Naive B cell (primary cell): ENCODE data around the gene ZNF722. TPM values are rescaled to one million over a fixed set of nuclear protein-coding genes. Genes with fewer than 3 reads are reported as not detected.
"Not testable (repeated sequence)": the region's sequence is repeated elsewhere in the genome, so short reads cannot be mapped to it uniquely, and the experiment has no call there.

Source experiments
- ATAC-seq, 2 donors: fragments of 150-1000 bp; cut with Tn5 transposase; 2 replicates each; pipeline ENCODE4 v1.10.0; 2021; ENCODE audit warnings: low read depth in 2 of 2, mild to moderate bottlenecking in 2 of 2, moderate library complexity in 2 of 2
- DNase-seq: peaks from one replicate; pipeline ENCODE4 v3.0.0; 2022
- H3K27ac Mint-ChIP-seq, 6 donors: one replicate each; pipeline ENCODE4 v1.8.0; 2020 to 2022; ENCODE audit warnings: mild to moderate bottlenecking in 6 of 6, mixed read lengths in 6 of 6, moderate library complexity in 5 of 6, inconsistent platforms in 2 of 6
- H3K27me3 Mint-ChIP-seq, 3 donors: one replicate each; pipeline ENCODE4 v1.8.0; 2021 to 2022; ENCODE audit warnings: mixed read lengths in 3 of 3, mild to moderate bottlenecking in 1 of 3
- H3K36me3 Mint-ChIP-seq, 2 donors: one replicate each; pipeline ENCODE4 v1.8.0; 2020 to 2022; ENCODE audit warnings: mixed read lengths in 2 of 2, inconsistent platforms in 1 of 2, mild to moderate bottlenecking in 1 of 2
- H3K4me1 Mint-ChIP-seq, 3 donors: one replicate each; pipeline ENCODE4 v1.8.0; 2020 to 2022; ENCODE audit warnings: mixed read lengths in 3 of 3, inconsistent platforms in 1 of 3, mild to moderate bottlenecking in 1 of 3, moderate library complexity in 1 of 3
- H3K4me3 Mint-ChIP-seq, 8 donors: one replicate each; pipeline ENCODE4 v1.8.0; 2020 to 2022; ENCODE audit warnings: mild to moderate bottlenecking in 8 of 8, mixed read lengths in 8 of 8, moderate library complexity in 8 of 8, inconsistent platforms in 2 of 8
- H3K9me3 Mint-ChIP-seq, 7 donors: one replicate each; pipeline ENCODE4 v1.8.0; 2020 to 2022; ENCODE audit warnings: mixed read lengths in 7 of 7, mild to moderate bottlenecking in 5 of 7, inconsistent platforms in 2 of 7, moderate library complexity in 1 of 7
- polyA plus RNA-seq, 6 donors: library from polyadenylated mRNA; unstranded; fragments of 300-500 nt; fragmentation: Illumina TruSeq; gene quantifications; one replicate each; pipeline ENCODE4 v1.2.3, GENCODE V29; 2021; ENCODE audit warnings: low read depth in 6 of 6

Gene ZNF722
- not detected for polyA plus RNA-seq

GRCh38 chr7:63998549-63998948, at the start of gene ZNF722:
Gene ZNF722 (plus strand): TSS chr7:63998849. CDS start chr7:63998962, 113 bp downstream.
- DNase-seq, result no peak
- Mint-ChIP-seq H3K4me1 (no peaks in the 10 kb centered on the region), H3K27me3 (no peaks in the 10 kb centered on the region), H3K9me3 (peaks cover 3 to 59% (median 39%) of the 10 kb centered on the region in 7 donors), H3K27ac (peak within 1 kb of the TSS in 1 of 6 donors; percentile 24), H3K36me3 (peaks cover 0 to 4% of the 10 kb centered on the region in 2 donors), H3K4me3 (no peak within 1 kb of the TSS)
- no peak for ATAC-seq

- Mint-ChIP-seq H3K36me3 (no peaks in the 10 kb centered on the region), H3K9me3 (peaks cover 6 to 38% (median 17%) of the 10 kb centered on the region in 7 donors), H3K4me1 (no peaks in the 10 kb centered on the region), H3K4me3 (no peak overlapping the region), H3K27me3 (no peaks in the 10 kb centered on the region), H3K27ac (no peak overlapping the region)
- no peak for ATAC-seq
- no peak for DNase-seq
These were observed 45.5 kb upstream of the ZNF722 start for GRCh38 chr7:63953181-63953580.

GRCh38 chr7:63968629-63969028, 30.0 kb upstream of the ZNF722 start:
- Mint-ChIP-seq H3K27ac (no peak overlapping the region), H3K27me3 (no peaks in the 10 kb centered on the region), H3K9me3 (peaks cover 6 to 17% (median 11%) of the 10 kb centered on the region in 7 donors), H3K4me3 (no peak overlapping the region), H3K36me3 (no peaks in the 10 kb centered on the region), H3K4me1 (no peaks in the 10 kb centered on the region)
- no peak for DNase-seq
- ATAC-seq, result no peak

GRCh38 chr7:64015496-64015895, 16.8 kb downstream of the ZNF722 start:
- H3K27ac Mint-ChIP-seq, H3K4me1 Mint-ChIP-seq, ATAC-seq, H3K27me3 Mint-ChIP-seq, H3K4me3 Mint-ChIP-seq, DNase-seq: not testable (repeated sequence)
- Mint-ChIP-seq H3K9me3 (peaks cover 15 to 77% (median 64%) of the 10 kb centered on the region in 7 donors), H3K36me3 (peaks cover 13 to 26% of the 10 kb centered on the region in 2 donors)

- Mint-ChIP-seq H3K9me3 (peaks cover 12 to 92% (median 67%) of the 10 kb centered on the region in 7 donors), H3K27ac (no peak overlapping the region), H3K27me3 (peaks cover 0 to 18% (median 0%) of the 10 kb centered on the region in 3 donors), H3K4me3 (no peak overlapping the region), H3K36me3 (peaks cover 14% of the 10 kb centered on the region in 2 donors), H3K4me1 (peaks cover 0 to 4% (median 0%) of the 10 kb centered on the region in 3 donors)
- ATAC-seq (peak; percentile 63 to 72), DNase-seq (no peak)
These were observed 36.7 kb downstream of the ZNF722 start for GRCh38 chr7:64035388-64035787.

- DNase-seq (no peak), ATAC-seq (no peak)
- peaks cover 14 to 22% of the 10 kb centered on the region in 2 donors for H3K36me3 Mint-ChIP-seq
- peaks cover 17 to 87% (median 62%) of the 10 kb centered on the region in 7 donors for H3K9me3 Mint-ChIP-seq
- peaks cover 0 to 18% (median 0%) of the 10 kb centered on the region in 3 donors for H3K27me3 Mint-ChIP-seq
- peaks cover 0 to 4% (median 0%) of the 10 kb centered on the region in 3 donors for H3K4me1 Mint-ChIP-seq
- no peak overlapping the region for H3K4me3 Mint-ChIP-seq
- no peak overlapping the region for H3K27ac Mint-ChIP-seq
These were observed 38.4 kb downstream of the ZNF722 start for GRCh38 chr7:64037095-64037494.

GRCh38 chr7:64045301-64046040, 46.8 kb downstream of the ZNF722 start, which contains the start of gene ZNF727:
Gene ZNF727 (plus strand): TSS chr7:64045434. CDS start chr7:64045622, 188 bp downstream.
- Mint-ChIP-seq H3K9me3 (peaks cover 15 to 56% (median 35%) of the 10 kb centered on the region in 7 donors), H3K27ac (peak within 1 kb of the TSS in 4 of 6 donors; percentile 18 to 95 (median 80)), H3K36me3 (peaks cover 0 to 29% of the 10 kb centered on the region in 2 donors), H3K27me3 (no peaks in the 10 kb centered on the region), H3K4me1 (peaks cover 12 to 19% (median 16%) of the 10 kb centered on the region in 3 donors), H3K4me3 (peak within 1 kb of the TSS; percentile 90 to 98 (median 94))
- ATAC-seq (peak; percentile 95 to 97), DNase-seq (peak; percentile 64)

- H3K27ac Mint-ChIP-seq, result peak overlapping the region in 3 of 6 donors; percentile 18 to 69 (median 38)
- H3K4me3 Mint-ChIP-seq, result peak overlapping the region; percentile 90 to 98 (median 94)
- ATAC-seq (no peak), DNase-seq (no peak)
- peaks cover 12 to 19% (median 16%) of the 10 kb centered on the region in 3 donors for H3K4me1 Mint-ChIP-seq
- peaks cover 0 to 29% of the 10 kb centered on the region in 2 donors for H3K36me3 Mint-ChIP-seq
- H3K27me3 Mint-ChIP-seq, result no peaks in the 10 kb centered on the region
- H3K9me3 Mint-ChIP-seq, result peaks cover 15 to 54% (median 33%) of the 10 kb centered on the region in 7 donors
These were observed 47.4 kb downstream of the ZNF722 start for GRCh38 chr7:64046041-64046389.

Other genes with a start within 250 kb of the ZNF722 start
- gene ZNF727, start 46.6 kb downstream of the ZNF722 start, polyA plus RNA-seq, result 1 to 10 TPM in 3 of 6 donors, under 1 TPM in 2, not detected in 1; 0.49 to 2.1 (median 1.1) TPM
- gene ZNF735, start 208.4 kb downstream of the ZNF722 start, polyA plus RNA-seq, result not detected
- gene ZNF679, start 229.6 kb downstream of the ZNF722 start, polyA plus RNA-seq, result not detected